SJSA1 (cell line): ENCODE data around the gene CBFA2T3. TPM values are rescaled to one million over a fixed set of nuclear protein-coding genes. Genes with fewer than 3 reads are reported as not detected.

Experiments used
- DNase-seq, 2 experiments: peaks; one replicate each; pipeline ENCODE4 v3.0.0-alpha.2; 2015 to 2020; ENCODE audit warnings: low spot score in 2 of 2, low read depth in 1 of 2
- H3K27ac ChIP-seq: fragments of 250-450 bp; sonication (Bioruptor Pico); 2 replicates; pipeline ENCODE4 v1.5.1; 2020; ENCODE audit warnings: mild to moderate bottlenecking, moderate library complexity
- H3K27me3 ChIP-seq: fragments of 250-450 bp; sonication (Bioruptor Pico); replicated peaks from 2 replicates; pipeline ENCODE4 v1.5.1; 2020; ENCODE audit warnings: mild to moderate bottlenecking, moderate library complexity
- H3K36me3 ChIP-seq: fragments of 250-450 bp; sonication (Bioruptor Pico); 2 replicates; pipeline ENCODE4 v1.5.1; 2020; ENCODE audit warnings: mild to moderate bottlenecking
- H3K4me1 ChIP-seq: fragments of 250-450 bp; sonication (Bioruptor Pico); replicated peaks from 2 replicates; pipeline ENCODE4 v1.6.1; 2021; ENCODE audit warnings: mild to moderate bottlenecking
- H3K4me3 ChIP-seq: fragments of 250-450 bp; sonication (Bioruptor Pico); 2 replicates; pipeline ENCODE4 v1.5.1; 2020; ENCODE audit warnings: mild to moderate bottlenecking
- H3K9me3 ChIP-seq: fragments of 250-450 bp; sonication (Bioruptor Pico); replicated peaks from 2 replicates; pipeline ENCODE4 v1.5.1; 2020; ENCODE audit warnings: mild to moderate bottlenecking
- total RNA-seq: library from RNA; depleted of rRNA; stranded (reverse); fragments of >200 nt; shearing (Covaris generic); gene quantifications from 2 replicates; pipeline ENCODE4 v1.2.3, GENCODE V29; 2014

Gene CBFA2T3
- total RNA-seq, 1 experiment from 2014 or later, result not detected

- Histone ChIP-seq H3K9me3 (no peaks in the 10 kb centered on the region), H3K27me3 (peaks cover 31% of the 10 kb centered on the region), H3K4me1 (peaks cover 11% of the 10 kb centered on the region), H3K36me3 (no peaks in the 10 kb centered on the region), H3K4me3 (no peak overlapping the region), H3K27ac (no peak overlapping the region)
- no peak for DNase-seq
Observed at GRCh38 chr16:88881007-88881615, 95.9 kb downstream of the CBFA2T3 start.

- Histone ChIP-seq H3K4me3 (no peak overlapping the region), H3K9me3 (no peaks in the 10 kb centered on the region), H3K36me3 (no peaks in the 10 kb centered on the region), H3K27me3 (peaks cover 38% of the 10 kb centered on the region), H3K27ac (no peak overlapping the region), H3K4me1 (peaks cover 11% of the 10 kb centered on the region)
- no peak for DNase-seq
Observed at GRCh38 chr16:88880226-88881006, 96.6 kb downstream of the CBFA2T3 start.

GRCh38 chr16:88879788-88880055 lies 97.3 kb downstream of the CBFA2T3 start:
- no peaks in the 10 kb centered on the region for H3K36me3 ChIP-seq
- H3K9me3 ChIP-seq, result no peaks in the 10 kb centered on the region
- peaks cover 45% of the 10 kb centered on the region for H3K27me3 ChIP-seq
- no peak overlapping the region for H3K4me3 ChIP-seq
- H3K4me1 ChIP-seq, result peaks cover 11% of the 10 kb centered on the region
- DNase-seq, result no peak
- no peak overlapping the region for H3K27ac ChIP-seq

GRCh38 chr16:88878967-88879787 lies 97.8 kb downstream of the CBFA2T3 start:
- no peaks in the 10 kb centered on the region for H3K36me3 ChIP-seq
- H3K27me3 ChIP-seq, result peaks cover 50% of the 10 kb centered on the region
- no peak for DNase-seq
- no peak overlapping the region for H3K4me3 ChIP-seq
- H3K4me1 ChIP-seq, result peaks cover 11% of the 10 kb centered on the region
- H3K27ac ChIP-seq, result no peak overlapping the region
- H3K9me3 ChIP-seq, result no peaks in the 10 kb centered on the region

GRCh38 chr16:88878356-88878755 lies 98.7 kb downstream of the CBFA2T3 start:
- Histone ChIP-seq H3K36me3 (no peaks in the 10 kb centered on the region), H3K27me3 (peaks cover 58% of the 10 kb centered on the region), H3K27ac (no peak overlapping the region), H3K4me3 (no peak overlapping the region), H3K9me3 (no peaks in the 10 kb centered on the region), H3K4me1 (peaks cover 11% of the 10 kb centered on the region)
- no peak for DNase-seq

- peaks cover 65% of the 10 kb centered on the region for H3K27me3 ChIP-seq
- no peak overlapping the region for H3K27ac ChIP-seq
- peaks cover 11% of the 10 kb centered on the region for H3K4me1 ChIP-seq
- H3K36me3 ChIP-seq, result no peaks in the 10 kb centered on the region
- no peaks in the 10 kb centered on the region for H3K9me3 ChIP-seq
- DNase-seq, result no peak
- H3K4me3 ChIP-seq, result no peak overlapping the region
Observed at GRCh38 chr16:88877564-88878289, 99.3 kb downstream of the CBFA2T3 start.

GRCh38 chr16:88876942-88877526 lies 100.0 kb downstream of the CBFA2T3 start:
- Histone ChIP-seq H3K36me3 (no peaks in the 10 kb centered on the region), H3K27ac (no peak overlapping the region), H3K4me1 (peaks cover 11% of the 10 kb centered on the region), H3K9me3 (no peaks in the 10 kb centered on the region), H3K4me3 (no peak overlapping the region), H3K27me3 (peaks cover 69% of the 10 kb centered on the region)
- DNase-seq, result peak in 1 of 2 experiments; percentile 14

GRCh38 chr16:88875703-88876234 lies 101.2 kb downstream of the CBFA2T3 start:
- H3K36me3 ChIP-seq, result no peaks in the 10 kb centered on the region
- H3K27ac ChIP-seq, result no peak overlapping the region
- H3K27me3 ChIP-seq, result peaks cover 81% of the 10 kb centered on the region
- no peaks in the 10 kb centered on the region for H3K9me3 ChIP-seq
- no peak for DNase-seq
- peaks cover 11% of the 10 kb centered on the region for H3K4me1 ChIP-seq
- no peak overlapping the region for H3K4me3 ChIP-seq

GRCh38 chr16:88874938-88875599 lies 101.9 kb downstream of the CBFA2T3 start:
- H3K27me3 ChIP-seq, result peaks cover 82% of the 10 kb centered on the region
- no peak overlapping the region for H3K4me3 ChIP-seq
- DNase-seq, result no peak
- H3K27ac ChIP-seq, result no peak overlapping the region
- no peaks in the 10 kb centered on the region for H3K9me3 ChIP-seq
- no peaks in the 10 kb centered on the region for H3K36me3 ChIP-seq
- peaks cover 11% of the 10 kb centered on the region for H3K4me1 ChIP-seq

GRCh38 chr16:88872650-88873331 lies 104.2 kb downstream of the CBFA2T3 start:
- Histone ChIP-seq H3K36me3 (no peaks in the 10 kb centered on the region), H3K4me3 (no peak overlapping the region), H3K9me3 (no peaks in the 10 kb centered on the region), H3K27ac (no peak overlapping the region), H3K4me1 (peaks cover 11% of the 10 kb centered on the region), H3K27me3 (peaks cover 90% of the 10 kb centered on the region)
- no peak for DNase-seq

- DNase-seq, result no peak
- no peaks in the 10 kb centered on the region for H3K9me3 ChIP-seq
- H3K27ac ChIP-seq, result no peak overlapping the region
- peaks cover 5% of the 10 kb centered on the region for H3K4me1 ChIP-seq
- no peaks in the 10 kb centered on the region for H3K36me3 ChIP-seq
- peaks cover 82% of the 10 kb centered on the region for H3K27me3 ChIP-seq
- no peak overlapping the region for H3K4me3 ChIP-seq
Observed at GRCh38 chr16:88871730-88872416, 105.1 kb downstream of the CBFA2T3 start.

GRCh38 chr16:88871349-88871702 lies 105.7 kb downstream of the CBFA2T3 start:
- peaks cover 77% of the 10 kb centered on the region for H3K27me3 ChIP-seq
- no peak overlapping the region for H3K4me3 ChIP-seq
- DNase-seq, result no peak

More at GRCh38 chr16:88871349-88871702, 105.7 kb downstream of the CBFA2T3 start:
- Histone ChIP-seq H3K9me3 (no peaks in the 10 kb centered on the region), H3K36me3 (no peaks in the 10 kb centered on the region), H3K27ac (no peak overlapping the region), H3K4me1 (no peaks in the 10 kb centered on the region; the same call in 1 of the 2 replicates)
